B cell (primary cell): Measurements from ENCODE around the gene PALM2AKAP2. TPM values are rescaled to one million over a fixed set of nuclear protein-coding genes. Genes with fewer than 3 reads are reported as not detected.

Source experiments
- ATAC-seq: fragments of 200-7000 bp; cut with Tn5 transposase; one replicate; pipeline ENCODE4 v1.10.0; 2021; ENCODE audit warnings: low read depth, mild to moderate bottlenecking, moderate number of reproducible peaks, moderate library complexity
- CTCF ChIA-PET: fragments of 350-600 bp; sonication (Branson Sonifier 250); formaldehyde crosslinking; loops from one replicate; lab custom pipeline; 2021; ENCODE audit warnings: antibody characterized with exemption, inconsistent platforms; lab: Charles Lee
- POLR2A ChIA-PET: fragments of 350-600 bp; sonication (Branson Sonifier 250); formaldehyde crosslinking; loops from one replicate; lab custom pipeline; 2021; ENCODE audit warnings: antibody characterized with exemption; lab: Charles Lee
- DNase-seq: peaks from one replicate; pipeline ENCODE4 v3.0.0; 2013
- H2AFZ ChIP-seq: 2 replicates; pipeline ENCODE4 v1.6.1; 2012; ENCODE audit warnings: mild to moderate bottlenecking, low read depth, low read length; ENCODE audit not compliant: insufficient read depth, poor library complexity, severe bottlenecking
- H3K27ac ChIP-seq, 2 donors: 1 replicate in 1 of 2; 2 replicates in 1 of 2; pipeline ENCODE4 v1.5.1; 2012 to 2013; ENCODE audit warnings: low read length in 2 of 2, mild to moderate bottlenecking in 2 of 2, moderate library complexity in 1 of 2
- H3K27me3 ChIP-seq, 4 experiments: fragments of 200-600 bp in 1 of 4; sonication (generic) in 1 of 4; replicated peaks in 1 of 4; 1 replicate in 2 of 4; 2 replicates in 2 of 4; pipeline versions ENCODE4 v1.6.1 to v1.7.0; 2013 to 2016; ENCODE audit warnings: low read length in 3 of 4, mild to moderate bottlenecking in 2 of 4, mixed read lengths in 1 of 4, moderate library complexity in 1 of 4; ENCODE audit not compliant: insufficient read depth in 4 of 4, control insufficient read depth in 3 of 4; ENCODE audit errors: control extremely low read depth in 1 of 4
- H3K36me3 ChIP-seq, 2 experiments: replicated peaks in 1 of 2; 1 replicate in 1 of 2; 2 replicates in 1 of 2; pipeline versions ENCODE4 v1.6.1 to v1.7.1; 2013; ENCODE audit warnings: low read length in 1 of 2; ENCODE audit not compliant: insufficient read depth in 2 of 2, control insufficient read depth in 1 of 2; ENCODE audit errors: control extremely low read depth in 1 of 2, extremely low read depth in 1 of 2
- H3K4me1 ChIP-seq, 2 donors: fragments of 200-600 bp in 1 of 2; sonication (generic) in 1 of 2; 1 replicate in 1 of 2; 2 replicates in 1 of 2; pipeline versions ENCODE4 v1.5.1 to v1.6.1; 2013 to 2017; ENCODE audit warnings: low read length in 2 of 2; ENCODE audit not compliant: control insufficient read depth in 2 of 2, insufficient read depth in 2 of 2
- H3K4me2 ChIP-seq: replicated peaks from 2 replicates; pipeline ENCODE3; 2012; ENCODE audit warnings: mild to moderate bottlenecking, low read depth, low read length; ENCODE audit not compliant: poor library complexity, severe bottlenecking
- H3K4me3 ChIP-seq, 5 experiments: fragments of 200-600 bp in 1 of 5; sonication (generic) in 1 of 5; 1 replicate in 3 of 5; 2 replicates in 2 of 5; pipeline versions ENCODE4 v1.5.1 to v1.7.0; 2011 to 2016; ENCODE audit warnings: low read length in 4 of 5, mild to moderate bottlenecking in 4 of 5, low read depth in 2 of 5, control low read depth in 1 of 5, moderate library complexity in 1 of 5; ENCODE audit not compliant: insufficient read depth in 1 of 5; ENCODE audit errors: control extremely low read depth in 1 of 5, extremely low read depth in 1 of 5
- H3K79me2 ChIP-seq: fragments of 200-600 bp; sonication (generic); one replicate; pipeline ENCODE4 v1.6.0; 2016; ENCODE audit warnings: low read length; ENCODE audit not compliant: control insufficient read depth, insufficient read depth
- H3K9ac ChIP-seq: fragments of 200-600 bp; sonication (generic); 2 replicates; pipeline ENCODE4 v1.6.1; 2017; ENCODE audit warnings: mild to moderate bottlenecking, low read length, moderate library complexity
- H3K9me3 ChIP-seq, 3 donors: one replicate each; pipeline versions ENCODE4 v1.6.1 to v1.7.1; 2013; ENCODE audit warnings: low read length in 2 of 3; ENCODE audit not compliant: control insufficient read depth in 2 of 3, insufficient read depth in 1 of 3; ENCODE audit errors: control extremely low read depth in 1 of 3
- H4K20me1 ChIP-seq: 2 replicates; pipeline ENCODE4 v1.6.0; 2012; ENCODE audit warnings: mild to moderate bottlenecking, low read length; ENCODE audit not compliant: insufficient read depth, control insufficient read depth, poor library complexity, severe bottlenecking
- H3K27ac Mint-ChIP-seq: one replicate; pipeline ENCODE4 v1.8.0; 2021; ENCODE audit warnings: mixed read lengths
- H3K27me3 Mint-ChIP-seq: one replicate; pipeline ENCODE4 v1.8.0; 2021; ENCODE audit warnings: mixed read lengths
- H3K4me1 Mint-ChIP-seq: one replicate; pipeline ENCODE4 v1.8.0; 2021; ENCODE audit warnings: mixed read lengths
- H3K4me3 Mint-ChIP-seq: one replicate; pipeline ENCODE4 v1.8.0; 2021; ENCODE audit warnings: mixed read lengths
- H3K9me3 Mint-ChIP-seq: one replicate; pipeline ENCODE4 v1.8.0; 2022; ENCODE audit warnings: mixed read lengths; ENCODE audit not compliant: insufficient read depth
- CTCF ChIP-seq: fragments of 200-600 bp; IDR thresholded peaks from one replicate; pipeline ENCODE4 v1.8.0; 2022; ENCODE audit warnings: antibody characterized with exemption, mild to moderate bottlenecking
- EZH2 ChIP-seq: IDR thresholded peaks from 2 replicates; pipeline ENCODE4 v1.6.1; 2012; ENCODE audit warnings: borderline replicate concordance, low read depth, mild to moderate bottlenecking, moderate library complexity, low read length; ENCODE audit not compliant: insufficient read depth, poor library complexity, severe bottlenecking
- WGBS: methylation state at CpG from one replicate; pipeline ENCODE4 v1.1.5; 2013; ENCODE audit warnings: missing lambda C conversion rate; ENCODE audit not compliant: insufficient coverage; 5-methylcytosine and 5-hydroxymethylcytosine counted together
- intact Hi-C: fragments of 100-400 bp; cut with micrococcal nuclease; formaldehyde crosslinking; loops from one replicate; pipeline ENCODE4 v1.10.0; 2022
- polyA plus RNA-seq: library from polyadenylated mRNA; depleted of rRNA; stranded (reverse); fragments of >200 nt; gene quantifications from 2 replicates; pipeline ENCODE4 v1.2.3, GENCODE V29; 2012
- total RNA-seq, 2 donors: library from RNA; stranded (reverse); fragments of 120-200 nt in 1 of 2; gene quantifications; 1 replicate in 1 of 2; 2 replicates in 1 of 2; pipeline versions ENCODE4 v1.2.3 to v1.2.4, GENCODE V29; 2013 to 2022

Gene PALM2AKAP2
- total and polyA plus RNA-seq, 2 donors (not counting 1 experiment from before 2014, with no cell fraction given): not detected

GRCh38 chr9:109733690-109734089, 46.3 kb upstream of the PALM2AKAP2 start:
- intact Hi-C loops: no loop called here
- H3K27me3 Mint-ChIP-seq: peaks cover 29% of the 10 kb centered on the region
- WGBS: no CpG with 5 or more reads among the region's 2 CpGs

GRCh38 chr9:109734814-109735213, 45.2 kb upstream of the PALM2AKAP2 start:
- DNase-seq (no peak), ATAC-seq (no peak)
- Mint-ChIP-seq H3K9me3 (no peaks in the 10 kb centered on the region), H3K4me3 (no peak overlapping the region), H3K27ac (no peak overlapping the region), H3K27me3 (peaks cover 33% of the 10 kb centered on the region), H3K4me1 (no peaks in the 10 kb centered on the region)
- no peaks in the 10 kb centered on the region for H3K36me3 ChIP-seq
- no peak overlapping the region for H3K27ac ChIP-seq
- H2AFZ ChIP-seq: no peak overlapping the region
- WGBS: 33% methylated on average over 2 of the region's 2 CpGs
- no peaks in the 10 kb centered on the region for H3K79me2 ChIP-seq
- no peak overlapping the region for H3K4me2 ChIP-seq
- H3K9ac ChIP-seq: no peak overlapping the region
- H3K9me3 ChIP-seq: no peaks in the 10 kb centered on the region
- H3K4me1 ChIP-seq: no peaks in the 10 kb centered on the region
- no peak for TF ChIP-seq EZH2
- no peak for TF ChIP-seq CTCF
- H4K20me1 ChIP-seq: no peaks in the 10 kb centered on the region
- intact Hi-C loops: no loop called here
- ChIA-PET CTCF (no interaction called here), POLR2A (no interaction called here)
- no peak overlapping the region for H3K4me3 ChIP-seq
- H3K27me3 ChIP-seq: peaks cover 0 to 11% (median 0%) of the 10 kb centered on the region in 4 experiments

More at GRCh38 chr9:109733690-109734089, 46.3 kb upstream of the PALM2AKAP2 start:
- Histone ChIP-seq H3K4me3 (no peak overlapping the region), H3K27me3 (peaks cover 0 to 11% (median 0%) of the 10 kb centered on the region in 4 experiments), H3K79me2 (no peaks in the 10 kb centered on the region), H3K4me1 (no peaks in the 10 kb centered on the region), H3K27ac (no peak overlapping the region), H2AFZ (no peak overlapping the region), H3K36me3 (no peaks in the 10 kb centered on the region), H3K9ac (no peak overlapping the region), H4K20me1 (no peaks in the 10 kb centered on the region), H3K4me2 (no peak overlapping the region), H3K9me3 (no peaks in the 10 kb centered on the region)
- no peak for ATAC-seq
- no peak overlapping the region for H3K27ac Mint-ChIP-seq
- H3K4me3 Mint-ChIP-seq: no peak overlapping the region
- H3K9me3 Mint-ChIP-seq: no peaks in the 10 kb centered on the region
- POLR2A ChIA-PET: no interaction called here
- no peaks in the 10 kb centered on the region for H3K4me1 Mint-ChIP-seq
- TF ChIP-seq CTCF (no peak), EZH2 (no peak)
- no peak for DNase-seq
- CTCF ChIA-PET: no interaction called here
